GM21360 (cell line): ENCODE measurements around the gene PCDH15.
"Not testable (repeated sequence)": the region's sequence is repeated elsewhere in the genome, so short reads cannot be mapped to it uniquely, and the experiment has no call there.

Experiments used
- ATAC-seq: cut with Tn5 transposase; IDR thresholded peaks from one replicate; pipeline ENCODE4 v1.9.1; 2021; ENCODE audit warnings: mild to moderate bottlenecking, moderate library complexity; ENCODE audit not compliant: unreplicated experiment

The PCDH15 gene

DNA sequence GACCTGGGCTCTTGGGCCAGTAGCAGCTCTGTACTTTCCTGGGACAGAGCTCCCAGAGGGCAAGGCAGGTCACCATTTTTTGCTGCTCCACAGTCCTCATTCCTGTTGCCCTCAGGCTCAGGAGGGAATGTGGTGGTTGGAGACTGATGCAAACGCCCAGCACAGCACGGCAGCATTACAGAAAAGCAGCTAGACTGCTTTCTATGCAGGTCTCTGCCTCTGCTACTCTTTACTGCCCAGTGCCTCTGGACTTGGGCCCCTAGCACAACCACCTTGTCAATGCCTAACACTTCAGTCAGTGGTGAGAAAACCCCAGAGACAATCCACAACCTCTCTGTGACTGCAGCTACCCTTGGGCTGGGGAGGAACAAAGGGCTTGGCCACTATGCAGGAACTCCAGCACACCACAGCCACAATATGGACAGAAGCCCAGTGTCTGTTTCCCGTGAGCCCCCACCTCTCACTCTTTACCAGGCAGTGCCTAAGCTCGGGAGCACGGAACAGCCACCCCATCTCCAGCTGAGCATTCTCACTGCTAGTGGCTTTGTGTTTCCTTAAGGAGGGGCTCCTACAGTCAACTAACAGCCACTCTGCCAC is 790.6 kb downstream of the PCDH15 start:
- no peak for ATAC-seq

- ATAC-seq = no peak
These were observed 791.4 kb downstream of the PCDH15 start for GRCh38 chr10:54009672-54010071.

DNA sequence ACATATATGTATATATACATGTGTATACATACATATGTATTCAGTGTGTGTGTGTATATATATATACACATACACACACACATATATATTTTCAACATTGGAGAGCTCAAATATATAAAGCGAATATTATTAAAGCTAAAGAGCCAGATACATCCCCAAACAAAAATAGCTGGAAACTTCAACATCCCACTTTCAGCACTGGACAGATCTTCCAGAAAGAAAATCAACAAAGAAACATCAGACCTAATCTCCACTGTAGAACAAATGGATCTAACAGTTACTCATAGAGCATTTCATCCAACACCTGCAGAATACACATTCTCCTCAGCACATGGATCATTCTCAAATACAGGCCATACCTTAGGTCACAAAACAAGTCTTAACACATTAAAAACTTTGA is 799.0 kb downstream of the PCDH15 start:
- ATAC-seq = no peak

DNA sequence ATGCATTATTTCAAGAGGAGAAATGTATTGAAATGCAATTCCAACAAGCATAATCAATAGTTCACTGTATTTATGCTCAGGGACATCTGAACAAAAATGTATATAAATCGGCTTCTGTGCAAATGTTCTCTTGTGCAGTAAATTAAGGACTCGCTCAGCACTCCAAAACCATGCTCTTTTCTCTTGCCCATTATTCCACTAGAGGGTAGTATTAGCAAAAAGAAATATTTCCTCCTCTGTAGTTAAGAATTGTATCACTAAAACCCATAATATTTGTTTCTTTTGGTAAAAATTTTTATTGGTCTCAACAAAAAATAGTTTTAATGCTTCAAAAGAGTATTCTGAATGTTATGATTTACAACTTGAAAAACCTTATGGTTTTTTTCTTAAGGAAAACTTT is 803.1 kb downstream of the PCDH15 start:
- ATAC-seq = no peak

DNA sequence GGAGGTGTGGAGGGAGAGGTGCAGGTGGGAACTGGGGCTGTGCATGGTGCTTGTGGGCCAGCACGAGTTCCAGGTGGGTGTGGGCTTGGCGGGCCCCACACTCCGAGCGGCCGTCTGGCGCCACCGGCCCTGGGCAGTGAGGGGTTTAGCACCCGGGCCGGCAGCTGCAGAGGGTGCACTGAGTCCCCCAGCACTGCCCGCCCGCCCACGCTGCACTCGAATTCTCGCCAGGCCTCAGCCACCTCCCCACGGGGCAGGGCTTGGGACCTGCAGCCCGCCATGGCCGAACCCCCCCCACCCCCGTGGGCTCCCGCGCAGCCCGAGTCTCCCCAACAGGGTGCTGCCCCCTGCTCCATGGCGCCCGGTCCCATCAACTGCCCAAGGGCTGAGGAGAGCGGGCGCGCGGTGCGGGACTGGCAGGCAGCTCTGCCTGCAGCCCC is 810.2 kb downstream of the PCDH15 start:
- ATAC-seq = no peak

DNA sequence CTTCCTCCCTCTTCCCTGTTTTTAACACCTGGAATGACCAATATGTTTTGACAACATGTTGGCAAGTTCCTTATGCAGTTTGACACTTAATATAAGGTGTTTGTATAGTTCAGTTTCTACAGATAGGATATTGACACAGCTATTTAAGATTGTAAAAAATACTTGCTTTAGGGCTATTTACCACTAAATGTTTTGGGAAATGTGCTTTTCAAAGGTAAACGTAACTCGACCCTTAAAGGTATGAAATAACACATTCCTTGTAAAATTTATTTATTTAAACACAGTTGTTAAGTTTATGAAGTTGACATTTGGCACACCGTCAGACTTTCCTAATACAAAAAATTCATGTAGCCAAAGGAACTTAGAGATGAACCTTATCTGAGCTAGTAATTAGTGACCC is 817.6 kb downstream of the PCDH15 start:
- no peak for ATAC-seq

GRCh38 chr10:53980210-53980609 is 820.8 kb downstream of the PCDH15 start:
- ATAC-seq = no peak

GRCh38 chr10:53978301-53978700 is 822.7 kb downstream of the PCDH15 start:
- no peak for ATAC-seq

- no peak for ATAC-seq
These were observed 823.8 kb downstream of the PCDH15 start for GRCh38 chr10:53977267-53977666.

- no peak for ATAC-seq
These were observed 843.6 kb downstream of the PCDH15 start for GRCh38 chr10:53957401-53957800.

- no peak for ATAC-seq
These were observed 845.9 kb downstream of the PCDH15 start for GRCh38 chr10:53955091-53955490.

DNA sequence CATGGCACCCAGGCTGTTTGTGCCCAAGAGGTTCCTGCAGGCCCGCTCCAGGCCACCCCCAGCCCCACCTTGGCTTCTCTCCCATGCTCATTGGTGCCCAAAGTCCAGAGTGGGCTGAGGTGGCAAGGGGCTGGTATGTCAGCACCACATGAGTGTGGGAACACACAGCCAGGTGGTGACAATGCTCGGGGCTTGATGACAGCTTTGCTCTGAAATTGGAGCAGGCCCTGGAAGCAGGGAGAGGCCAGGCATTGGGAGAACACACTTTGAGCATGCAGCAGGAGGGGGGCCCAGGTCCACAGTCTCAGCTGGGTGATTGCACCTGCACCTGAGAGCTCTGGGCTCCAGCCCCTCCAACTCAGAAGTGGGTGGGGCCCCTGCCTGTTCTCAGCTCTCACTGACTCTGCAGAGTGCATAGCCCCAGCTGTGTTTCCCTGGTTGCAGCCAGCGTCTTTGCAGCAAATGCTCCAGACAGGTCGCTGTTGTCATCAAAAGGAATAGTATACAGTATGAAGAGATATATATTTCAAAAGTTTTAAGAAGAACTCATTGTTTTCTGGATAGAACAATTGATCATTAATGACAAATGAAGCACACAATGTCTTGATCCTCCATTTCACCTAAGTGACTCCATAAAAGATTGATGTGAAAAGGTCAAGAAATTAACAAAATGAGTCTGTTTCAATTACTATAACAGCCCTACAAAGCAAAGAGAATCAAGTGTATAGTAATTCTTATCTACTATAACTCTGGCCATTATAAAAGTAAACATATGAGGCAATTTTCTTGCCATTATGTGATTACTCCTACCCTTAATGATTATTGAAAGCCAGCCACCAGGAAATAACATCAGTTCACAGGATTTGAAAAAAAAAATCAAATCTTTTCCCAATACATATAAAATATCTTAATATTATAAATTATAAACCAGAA is 848.1 kb downstream of the PCDH15 start:
- no peak for ATAC-seq

GRCh38 chr10:53939654-53940053 is 861.4 kb downstream of the PCDH15 start:
- no peak for ATAC-seq

DNA sequence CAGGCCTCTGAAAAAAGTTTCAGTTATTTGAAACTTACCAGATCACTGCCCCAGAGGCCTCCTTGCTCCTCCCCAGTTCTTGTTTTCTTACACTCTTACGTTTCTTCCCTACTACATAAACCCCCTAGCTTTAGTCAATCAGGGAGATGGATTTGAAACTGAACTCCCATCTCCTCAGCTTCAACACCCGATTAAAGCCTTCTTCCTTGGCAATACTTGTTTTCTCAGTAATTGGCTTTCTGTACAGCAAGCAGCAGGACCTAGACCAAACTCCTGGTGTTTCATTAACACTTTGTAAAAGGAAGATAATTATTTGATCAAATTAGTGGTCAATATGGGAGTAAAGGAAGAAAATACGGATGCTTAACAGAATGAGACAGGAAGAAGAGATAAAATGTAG is 870.4 kb downstream of the PCDH15 start:
- no peak for ATAC-seq

DNA sequence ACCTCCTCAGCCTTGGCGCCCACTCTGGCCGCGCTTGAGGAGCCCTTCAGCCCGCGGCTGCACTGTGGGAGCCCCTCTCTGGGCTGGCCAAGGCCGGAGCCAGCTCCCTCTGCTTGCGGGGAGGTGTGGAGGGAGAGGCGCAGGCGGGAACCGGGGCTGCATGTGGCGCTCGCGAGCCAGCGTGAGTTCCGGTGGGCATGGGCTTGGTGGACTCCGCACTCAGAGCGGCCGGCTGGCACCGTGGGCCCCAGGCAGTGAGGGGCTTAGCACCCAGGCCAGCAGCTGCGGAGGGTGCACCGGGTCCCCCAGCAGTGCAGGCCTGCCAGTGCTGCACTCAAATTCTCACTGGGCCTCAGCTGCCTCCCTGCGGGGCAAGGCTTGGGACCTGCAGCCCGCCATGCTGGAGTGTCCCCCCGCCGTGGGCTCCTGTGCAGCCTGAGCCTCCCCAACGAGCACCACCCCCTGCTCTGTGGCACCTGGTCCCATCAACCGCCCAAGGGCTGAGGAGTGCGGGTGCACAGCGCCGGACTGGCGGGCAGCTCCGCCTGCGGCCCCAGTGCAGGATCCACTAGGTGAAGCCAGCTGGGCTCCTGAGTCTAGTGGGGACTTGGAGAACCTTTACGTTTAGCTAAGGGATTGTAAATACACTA is 876.9 kb downstream of the PCDH15 start:
- not testable (repeated sequence) for ATAC-seq

GRCh38 chr10:53918755-53919154 is 882.3 kb downstream of the PCDH15 start:
- ATAC-seq = no peak

DNA sequence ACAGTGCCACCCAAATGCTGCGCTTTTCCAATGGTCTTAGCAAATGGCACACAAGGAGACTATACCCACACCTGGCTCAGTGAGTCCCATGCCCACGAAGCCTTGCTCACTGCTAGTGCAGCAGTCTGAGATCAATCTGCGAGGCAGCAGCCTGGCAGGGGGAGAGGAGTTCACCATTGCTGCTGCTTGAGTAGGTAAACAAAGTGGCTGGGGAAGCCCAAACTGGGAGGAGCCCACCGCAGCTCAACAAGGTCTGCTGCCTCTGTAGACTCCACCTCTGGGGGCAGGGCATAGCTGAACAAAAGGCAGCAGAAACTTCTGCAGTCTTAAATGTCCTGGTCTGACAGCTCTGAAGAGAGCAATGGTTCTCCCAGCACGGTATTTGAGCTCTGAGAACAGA is 891.2 kb downstream of the PCDH15 start:
- no peak for ATAC-seq

- ATAC-seq = no peak
These were observed 896.4 kb downstream of the PCDH15 start for GRCh38 chr10:53904506-53905241.

DNA sequence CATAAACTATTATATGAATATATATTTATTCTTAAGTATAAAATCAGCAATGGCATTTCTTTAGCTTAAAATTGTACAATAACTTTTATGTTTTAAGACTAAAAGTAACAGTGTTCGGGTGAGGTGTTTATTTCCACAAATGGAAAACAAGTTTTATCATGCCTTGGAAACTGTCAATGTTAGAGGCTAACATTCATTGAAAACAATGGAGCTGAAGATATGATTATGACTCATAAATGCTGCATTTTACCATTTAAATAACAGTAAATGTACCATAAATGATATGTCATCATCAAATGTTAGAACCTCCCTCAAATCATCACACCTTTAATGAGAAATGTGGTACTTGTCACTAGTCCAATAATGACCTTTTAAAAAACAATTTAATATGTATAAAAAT is 897.3 kb downstream of the PCDH15 start:
- no peak for ATAC-seq

DNA sequence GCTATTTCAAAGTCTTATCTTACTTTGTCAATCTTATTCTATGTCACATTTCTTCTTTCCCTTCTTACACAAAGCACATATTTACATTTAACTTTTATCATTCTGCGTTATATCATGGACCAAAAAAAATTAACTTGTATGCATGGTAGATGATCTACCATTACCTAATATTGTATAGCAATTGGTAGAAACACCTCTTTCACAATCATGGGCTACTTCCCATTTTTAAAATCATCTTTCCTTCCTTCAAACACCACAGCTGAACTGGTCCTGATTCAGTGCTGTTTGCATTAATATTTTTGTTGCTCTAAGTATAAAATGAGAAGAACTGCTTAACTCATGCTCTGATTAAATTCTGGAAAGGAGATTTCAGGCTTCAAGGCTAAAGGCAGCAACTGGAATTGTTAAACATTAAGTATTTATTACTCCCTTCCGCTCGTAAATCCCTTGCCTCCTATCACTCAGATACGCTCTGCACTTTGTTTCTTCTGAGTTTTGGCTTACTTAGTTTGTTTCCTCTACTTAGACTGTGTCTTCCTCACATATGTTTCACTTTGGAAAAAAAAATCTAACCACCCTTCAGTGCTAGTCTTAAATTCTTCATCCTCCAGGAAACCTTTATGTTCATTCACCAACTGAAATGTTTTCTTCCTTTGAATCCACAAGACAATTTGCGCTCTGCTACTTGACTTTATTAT is 901.4 kb downstream of the PCDH15 start:
- no peak for ATAC-seq

DNA sequence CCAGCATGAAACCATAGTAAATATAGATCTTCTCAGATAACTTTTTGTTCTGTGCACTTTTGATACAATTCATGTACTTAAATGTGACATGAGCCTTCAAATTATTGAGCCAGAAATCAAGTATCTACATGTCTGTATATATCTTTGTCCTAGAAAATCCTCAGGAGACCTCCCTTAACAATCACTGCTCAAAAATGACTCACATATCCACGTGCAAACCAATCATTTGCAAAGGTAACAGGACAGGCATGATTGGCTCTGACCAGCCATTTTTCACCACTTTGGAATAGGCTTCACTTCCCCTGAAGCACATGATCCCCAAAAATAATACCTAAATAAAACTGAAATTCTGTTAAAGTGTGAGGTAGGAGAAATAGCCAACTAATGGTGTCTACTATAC is 902.5 kb downstream of the PCDH15 start:
- no peak for ATAC-seq
